Right cardiac atrium (tissue), 5 donors: ENCODE results near the gene NOL9. TPM values are rescaled to one million over a fixed set of nuclear protein-coding genes. Genes with fewer than 3 reads are reported as not detected.

ENCODE experiments used
- ATAC-seq, 2 donors: fragments of 200-7000 bp; cut with Tn5 transposase; one replicate each; pipeline versions ENCODE4 v1.8.0 to v1.9.1; 2020; ENCODE audit warnings: moderate library complexity in 2 of 2, mild to moderate bottlenecking in 1 of 2
- DNase-seq, 3 donors: peaks; one replicate each; pipeline ENCODE4 v3.0.0-alpha.2; 2020
- H3K27ac ChIP-seq: one replicate; pipeline ENCODE4 v1.5.1; 2013; ENCODE audit warnings: mild to moderate bottlenecking, low read length, control low read depth, moderate library complexity
- H3K27me3 ChIP-seq: one replicate; pipeline ENCODE4 v1.6.1; 2013; ENCODE audit not compliant: control insufficient read depth, insufficient read depth
- H3K4me1 ChIP-seq: one replicate; pipeline ENCODE4 v1.6.1; 2013; ENCODE audit warnings: low read length; ENCODE audit not compliant: control insufficient read depth, insufficient read depth
- H3K4me3 ChIP-seq: one replicate; pipeline ENCODE4 v1.5.1; 2013; ENCODE audit warnings: low read length, control low read depth
- H3K9me3 ChIP-seq: one replicate; pipeline ENCODE4 v1.6.1; 2013; ENCODE audit warnings: low read length; ENCODE audit not compliant: control insufficient read depth
- WGBS: extraction: QIAGEN DNeasy Blood & Tissue Kit; methylation state at CpG from one replicate; pipeline ENCODE4 v1.1.7; 2013; 5-methylcytosine and 5-hydroxymethylcytosine counted together
- intact Hi-C, 4 donors: fragments of 100-400 bp; cut with DNase I; formaldehyde crosslinking; loops; one replicate each; pipeline versions ENCODE4 v1.11.0 to v1.14.0; 2022 to 2023
- polyA plus RNA-seq: library from polyadenylated mRNA; stranded (reverse); fragments of 200-250 nt; gene quantifications from one replicate; pipeline ENCODE4 v1.2.3, GENCODE V29; 2013
- total RNA-seq, 4 donors: library from RNA; stranded (reverse); fragmentation: NEBNext Ultra II Directional; extraction: Animal tissue kit (Norgen Biotek cat#: 25700); gene quantifications; one replicate each; pipeline ENCODE4 v1.2.1, GENCODE V29; 2021
- donor health status: healthy with polysubstance abuse.
- donor health status: DM: no; HTN: yes; CAD: no.
- donor health status: DM: no; HTN: no; CAD: no.
- donor health status: DM: no; HTN: yes; CAD: no; lungs with severe emphysema.
- donor health status: DM: yes; HTN: yes; CAD: no.

The NOL9 gene
- total and polyA plus RNA-seq, 5 donors: 6.0 to 17.1 (median 15.5) TPM

- DNase-seq: no peak
- no peaks in the 10 kb centered on the region for H3K27me3 ChIP-seq
- peaks cover 16% of the 10 kb centered on the region for H3K4me1 ChIP-seq
- no peak overlapping the region for H3K4me3 ChIP-seq
- WGBS: 75% methylated on average over 6 of the region's 6 CpGs
- no peak for ATAC-seq
- intact Hi-C loops: no loop called here
- H3K27ac ChIP-seq: peak overlapping the region; percentile 53
- H3K9me3 ChIP-seq: no peaks in the 10 kb centered on the region
Measured at GRCh38 chr1:6597777-6598131, 43.4 kb upstream of the NOL9 start.

- Histone ChIP-seq H3K4me3 (no peak overlapping the region), H3K27me3 (no peaks in the 10 kb centered on the region), H3K9me3 (no peaks in the 10 kb centered on the region), H3K4me1 (peaks cover 16% of the 10 kb centered on the region), H3K27ac (peak overlapping the region; percentile 53)
- 67% methylated on average over 15 of the region's 15 CpGs for WGBS
- intact Hi-C loops: no loop called here
- ATAC-seq: no peak
- peak in 2 of 3 donors; percentile 46 to 59 for DNase-seq
Measured at GRCh38 chr1:6596886-6597776, 42.8 kb upstream of the NOL9 start.

GRCh38 chr1:6596351-6596750 is 42.0 kb upstream of the NOL9 start:
- intact Hi-C loops: no loop called here
- H3K4me3 ChIP-seq: no peak overlapping the region
- DNase-seq: peak in 1 of 3 donors; percentile 57

GRCh38 chr1:6594977-6595740 is 40.8 kb upstream of the NOL9 start:
- no peak for ATAC-seq
- H3K4me1 ChIP-seq: peaks cover 16% of the 10 kb centered on the region
- WGBS: 88% methylated on average over 11 of the region's 11 CpGs
- peak in 1 of 3 donors; percentile 41 for DNase-seq
- no peaks in the 10 kb centered on the region for H3K9me3 ChIP-seq
- H3K27me3 ChIP-seq: no peaks in the 10 kb centered on the region
- intact Hi-C loops: no loop called here
- H3K4me3 ChIP-seq: no peak overlapping the region
- no peak overlapping the region for H3K27ac ChIP-seq

More at GRCh38 chr1:6596351-6596750, 42.0 kb upstream of the NOL9 start:
- ATAC-seq: no peak
- Histone ChIP-seq H3K27ac (peak overlapping the region; percentile 30), H3K27me3 (no peaks in the 10 kb centered on the region), H3K4me1 (peaks cover 16% of the 10 kb centered on the region), H3K9me3 (no peaks in the 10 kb centered on the region)
- 53% methylated on average over 7 of the region's 7 CpGs for WGBS

GRCh38 chr1:6593810-6594209 is 39.5 kb upstream of the NOL9 start:
- intact Hi-C loops: no loop called here
- Histone ChIP-seq H3K27me3 (no peaks in the 10 kb centered on the region), H3K9me3 (no peaks in the 10 kb centered on the region), H3K4me1 (peaks cover 12% of the 10 kb centered on the region), H3K27ac (no peak overlapping the region), H3K4me3 (no peak overlapping the region)
- no peak for ATAC-seq
- WGBS: 95% methylated on average over 15 of the region's 15 CpGs
- DNase-seq: no peak

GRCh38 chr1:6592865-6593593 is 38.7 kb upstream of the NOL9 start:
- Histone ChIP-seq H3K4me3 (no peak overlapping the region), H3K4me1 (peaks cover 12% of the 10 kb centered on the region), H3K27ac (no peak overlapping the region), H3K27me3 (no peaks in the 10 kb centered on the region), H3K9me3 (no peaks in the 10 kb centered on the region)
- 91% methylated on average over 38 of the region's 38 CpGs for WGBS
- intact Hi-C loops: no loop called here
- DNase-seq (peak in 1 of 3 donors; percentile 59), ATAC-seq (no peak)

- intact Hi-C loops: no loop called here
- no peaks in the 10 kb centered on the region for H3K27me3 ChIP-seq
- no peak overlapping the region for H3K4me3 ChIP-seq
- ATAC-seq (no peak), DNase-seq (peak in 1 of 3 donors; percentile 58)
- no peak overlapping the region for H3K27ac ChIP-seq
- H3K4me1 ChIP-seq: peaks cover 11% of the 10 kb centered on the region
- H3K9me3 ChIP-seq: no peaks in the 10 kb centered on the region
- 37% methylated on average over 5 of the region's 5 CpGs for WGBS
Measured at GRCh38 chr1:6592441-6592840, 38.1 kb upstream of the NOL9 start.

GRCh38 chr1:6591644-6592043 is 37.3 kb upstream of the NOL9 start:
- ATAC-seq (no peak), DNase-seq (no peak)
- H3K9me3 ChIP-seq: no peaks in the 10 kb centered on the region
- intact Hi-C loops: no loop called here
- no peak overlapping the region for H3K27ac ChIP-seq
- H3K4me3 ChIP-seq: no peak overlapping the region
- no peaks in the 10 kb centered on the region for H3K27me3 ChIP-seq
- peaks cover 7% of the 10 kb centered on the region for H3K4me1 ChIP-seq
- 92% methylated on average over 6 of the region's 6 CpGs for WGBS

- ATAC-seq (peak in 1 of 2 donors; percentile 8), DNase-seq (peak in 1 of 3 donors; percentile 54)
- Histone ChIP-seq H3K4me3 (no peak overlapping the region), H3K27ac (no peak overlapping the region), H3K4me1 (peaks cover 5% of the 10 kb centered on the region), H3K9me3 (no peaks in the 10 kb centered on the region), H3K27me3 (no peaks in the 10 kb centered on the region)
- intact Hi-C loops: no loop called here
- 69% methylated on average over 13 of the region's 13 CpGs for WGBS
Measured at GRCh38 chr1:6591222-6591621, 36.9 kb upstream of the NOL9 start.

- Histone ChIP-seq H3K4me1 (peaks cover 5% of the 10 kb centered on the region), H3K27me3 (no peaks in the 10 kb centered on the region), H3K4me3 (no peak overlapping the region), H3K27ac (no peak overlapping the region), H3K9me3 (no peaks in the 10 kb centered on the region)
- intact Hi-C loops: no loop called here
- WGBS: 89% methylated on average over 7 of the region's 7 CpGs
- ATAC-seq (no peak), DNase-seq (peak in 1 of 3 donors; percentile 31)
Measured at GRCh38 chr1:6590046-6590445, 35.7 kb upstream of the NOL9 start.
